ENCODE measurements around the gene HIRA. TPM values are rescaled to one million over a fixed set of nuclear protein-coding genes. Genes with fewer than 3 reads are reported as not detected.

The HIRA gene
- total and polyA plus RNA-seq, 8 donors = 6.4 to 47.2 (median 12.6) TPM

GRCh38 chr22:19477321-19478044 is 46.0 kb upstream of the HIRA start:
- WGBS, 5 donors = 17 to 26% (median 20%) methylated on average over 5 of the region's 5 CpGs
- TF ChIP-seq POLR2A (IDR thresholded peaks at IDR 0.05) (no peak), CTCF (IDR thresholded peaks at IDR 0.05) (peak in 1 of 7 experiments; percentile 13), EP300 (IDR thresholded peaks at IDR 0.05) (no peak)
- peaks cover 12 to 45% (median 33%) of the 10 kb centered on the region in 4 donors for H3K4me1 ChIP-seq
- peak in 1 of 2 donors; percentile 21 for DNase-seq
- intact Hi-C loops (cut with DNase I; ENCODE audit: low total_unique reads) = loop anchor here (5.0 kb wide), 1 partner anchor 45 kb away; the partner anchor contains the start of genes HIRA and MRPL40
- no peaks in the 10 kb centered on the region for H3K9me3 ChIP-seq
- H3K27me3 ChIP-seq = no peaks in the 10 kb centered on the region
- peak overlapping the region in 4 of 5 donors; percentile 92 to 98 (median 96) for H3K27ac ChIP-seq
- H3K36me3 ChIP-seq = peaks cover 22 to 36% (median 30%) of the 10 kb centered on the region in 4 donors
- peak overlapping the region; percentile 66 to 97 (median 84) for H3K4me3 ChIP-seq

- no peak for TF ChIP-seq EP300 (IDR thresholded peaks at IDR 0.05)
- TF ChIP-seq CTCF (IDR thresholded peaks at IDR 0.05) = no peak
- TF ChIP-seq POLR2A (IDR thresholded peaks at IDR 0.05) = no peak
- H3K9me3 ChIP-seq = no peaks in the 10 kb centered on the region
- H3K27me3 ChIP-seq = no peaks in the 10 kb centered on the region
- no peak overlapping the region for H3K4me3 ChIP-seq
- WGBS, 5 donors = 64 to 85% (median 74%) methylated on average over 3 of the region's 3 CpGs
- DNase-seq = no peak
- intact Hi-C loops (cut with DNase I; ENCODE audit: low total_unique reads) = loop anchor here (5.0 kb wide), 1 partner anchor 44 kb away; the partner anchor contains the start of genes HIRA and MRPL40
- peaks cover 34 to 51% (median 45%) of the 10 kb centered on the region in 4 donors for H3K36me3 ChIP-seq
- peaks cover 12 to 45% (median 33%) of the 10 kb centered on the region in 4 donors for H3K4me1 ChIP-seq
- no peak overlapping the region for H3K27ac ChIP-seq
Observed at GRCh38 chr22:19476023-19476422, 44.5 kb upstream of the HIRA start.

GRCh38 chr22:19473578-19473977 is 42.0 kb upstream of the HIRA start:
- H3K27ac ChIP-seq = no peak overlapping the region
- WGBS, 5 donors = 61 to 82% (median 72%) methylated on average over 3 of the region's 3 CpGs
- no peak overlapping the region for H3K4me3 ChIP-seq
- H3K36me3 ChIP-seq = peaks cover 59 to 75% (median 69%) of the 10 kb centered on the region in 4 donors
- H3K27me3 ChIP-seq = no peaks in the 10 kb centered on the region
- H3K9me3 ChIP-seq = no peaks in the 10 kb centered on the region
- intact Hi-C loops (cut with DNase I; ENCODE audit: low total_unique reads) = no loop called here
- peaks cover 8 to 36% (median 25%) of the 10 kb centered on the region in 4 donors for H3K4me1 ChIP-seq
- DNase-seq = no peak
- no peak for TF ChIP-seq POLR2A (IDR thresholded peaks at IDR 0.05)
- TF ChIP-seq EP300 (IDR thresholded peaks at IDR 0.05) = no peak
- no peak for TF ChIP-seq CTCF (IDR thresholded peaks at IDR 0.05)
- no peak for TF ChIP-seq POLR2AphosphoS5 (IDR thresholded peaks at IDR 0.05)

- peaks cover 71 to 89% (median 83%) of the 10 kb centered on the region in 4 donors for H3K36me3 ChIP-seq
- H3K27ac ChIP-seq = no peak overlapping the region
Observed at GRCh38 chr22:19472233-19472632, 40.7 kb upstream of the HIRA start.

More at GRCh38 chr22:19472233-19472632, 40.7 kb upstream of the HIRA start:
- WGBS, 5 donors = 89 to 96% (median 92%) methylated on average over 8 of the region's 8 CpGs
- no peaks in the 10 kb centered on the region for H3K9me3 ChIP-seq
- no peak overlapping the region for H3K4me3 ChIP-seq
- TF ChIP-seq EP300 (IDR thresholded peaks at IDR 0.05) = no peak
- TF ChIP-seq POLR2A (IDR thresholded peaks at IDR 0.05) = no peak
- TF ChIP-seq CTCF (IDR thresholded peaks at IDR 0.05) = no peak
- TF ChIP-seq POLR2AphosphoS5 (IDR thresholded peaks at IDR 0.05) = no peak
- no peak for DNase-seq
- intact Hi-C loops (cut with DNase I; ENCODE audit: low total_unique reads) = no loop called here
- peaks cover 4 to 25% (median 14%) of the 10 kb centered on the region in 4 donors for H3K4me1 ChIP-seq
- H3K27me3 ChIP-seq = no peaks in the 10 kb centered on the region

All from stomach (tissue), 9 donors.